ENCODE data around the gene SH3GL2.

SH3GL2 gene

GRCh38 chr9:17580119-17580518 is 1.3 kb downstream of the SH3GL2 start:
- TF ChIP-seq CTCF (conservative IDR thresholded peaks at IDR 0.05; ENCODE audit: low read depth) = no peak
- POLR2A ChIA-PET (ENCODE audit: low non-redundant PET) = no interaction called here
- CTCF ChIA-PET = no interaction called here
- H3K27ac ChIP-seq = no peak overlapping the region
- DNase-seq (ENCODE audit: low spot score) = no peak

- no peak overlapping the region for H3K27ac ChIP-seq
- DNase-seq (ENCODE audit: low spot score) = no peak
- ChIA-PET CTCF (no interaction called here), POLR2A (ENCODE audit: low non-redundant PET) (no interaction called here)
- no peak for TF ChIP-seq CTCF (conservative IDR thresholded peaks at IDR 0.05; ENCODE audit: low read depth)
These were observed 8.2 kb downstream of the SH3GL2 start for GRCh38 chr9:17587113-17587512.

GRCh38 chr9:17588395-17588794 is 9.5 kb downstream of the SH3GL2 start:
- no peak overlapping the region for H3K27ac ChIP-seq
- ChIA-PET CTCF (interaction anchor here (0.6 kb wide), 1 partner anchor 804 kb away, joined by 5 read pairs; no protein-coding TSS in a partner anchor), POLR2A (ENCODE audit: low non-redundant PET) (no interaction called here)
- DNase-seq (ENCODE audit: low spot score) = no peak
- no peak for TF ChIP-seq CTCF (conservative IDR thresholded peaks at IDR 0.05; ENCODE audit: low read depth)

GRCh38 chr9:17588941-17589340 is 10.1 kb downstream of the SH3GL2 start:
- POLR2A ChIA-PET (ENCODE audit: low non-redundant PET) = no interaction called here
- CTCF ChIA-PET = no interaction called here
- TF ChIP-seq CTCF (conservative IDR thresholded peaks at IDR 0.05; ENCODE audit: low read depth) = no peak
- DNase-seq (ENCODE audit: low spot score) = no peak
- H3K27ac ChIP-seq = no peak overlapping the region

GRCh38 chr9:17589771-17590170 is 10.9 kb downstream of the SH3GL2 start:
- TF ChIP-seq CTCF (conservative IDR thresholded peaks at IDR 0.05; ENCODE audit: low read depth) = no peak
- no peak overlapping the region for H3K27ac ChIP-seq
- ChIA-PET CTCF (no interaction called here), POLR2A (ENCODE audit: low non-redundant PET) (no interaction called here)
- DNase-seq (ENCODE audit: low spot score) = no peak

- POLR2A ChIA-PET (ENCODE audit: low non-redundant PET) = no interaction called here
- DNase-seq (ENCODE audit: low spot score) = no peak
- H3K27ac ChIP-seq = no peak overlapping the region
- CTCF ChIA-PET = interaction anchor here (0.5 to 0.7 kb wide), 3 partner anchors 28 to 76 kb away, joined by 3 to 4 read pairs (median 4); no protein-coding TSS in a partner anchor
- TF ChIP-seq CTCF (conservative IDR thresholded peaks at IDR 0.05; ENCODE audit: low read depth) = no peak
These were observed 16.1 kb downstream of the SH3GL2 start for GRCh38 chr9:17594961-17595360.

GRCh38 chr9:17597977-17598376 is 19.1 kb downstream of the SH3GL2 start:
- POLR2A ChIA-PET (ENCODE audit: low non-redundant PET) = no interaction called here
- CTCF ChIA-PET = no interaction called here
- no peak for TF ChIP-seq CTCF (conservative IDR thresholded peaks at IDR 0.05; ENCODE audit: low read depth)
- no peak for DNase-seq (ENCODE audit: low spot score)
- no peak overlapping the region for H3K27ac ChIP-seq
